Calu3 (cell line): ENCODE data around the gene ERGIC1. TPM values are rescaled to one million over a fixed set of nuclear protein-coding genes. Genes with fewer than 3 reads are reported as not detected.
A peak's percentile ranks its signal among the peaks of the same experiment; 100 is the strongest.

Experiments
- BruUV-seq: library from RNA; stranded (reverse); fragments of 400-500 nt; replicated peaks from 2 replicates; lab custom pipeline; 2021; lab: Mats Ljungman, UMichigan
- CTCF ChIA-PET: fragments of 300-600 bp; sonication (Branson Sonifier 250); formaldehyde crosslinking; loops from one replicate; lab custom pipeline; 2022; ENCODE audit warnings: antibody characterized with exemption; lab: Charles Lee
- DNase-seq: peaks from one replicate; pipeline ENCODE4 v3.0.0; 2022
- H3K27ac Mint-ChIP-seq: one replicate; pipeline ENCODE4 v1.8.0; 2022; ENCODE audit warnings: mixed read lengths; ENCODE audit not compliant: unreplicated experiment
- H3K27me3 Mint-ChIP-seq: one replicate; pipeline ENCODE4 v1.8.0; 2022; ENCODE audit warnings: mixed read lengths; ENCODE audit not compliant: unreplicated experiment
- H3K36me3 Mint-ChIP-seq: one replicate; pipeline ENCODE4 v1.8.0; 2022; ENCODE audit warnings: mild to moderate bottlenecking, moderate library complexity, mixed read lengths; ENCODE audit not compliant: insufficient read depth, unreplicated experiment
- H3K4me1 Mint-ChIP-seq: one replicate; pipeline ENCODE4 v1.8.0; 2022; ENCODE audit warnings: mild to moderate bottlenecking, low read depth, mixed read lengths; ENCODE audit not compliant: unreplicated experiment
- H3K4me3 Mint-ChIP-seq: one replicate; pipeline ENCODE4 v1.8.0; 2022; ENCODE audit warnings: mild to moderate bottlenecking, low read depth, moderate library complexity, mixed read lengths; ENCODE audit not compliant: unreplicated experiment
- H3K9me3 Mint-ChIP-seq: one replicate; pipeline ENCODE4 v1.8.0; 2022; ENCODE audit warnings: low read depth, mixed read lengths; ENCODE audit not compliant: unreplicated experiment
- intact Hi-C: fragments of 100-400 bp; cut with micrococcal nuclease; formaldehyde crosslinking; loops from one replicate; pipeline ENCODE4 v1.10.0; 2022; ENCODE audit not compliant: unreplicated experiment
- total RNA-seq: library from RNA; stranded (reverse); gene quantifications from 2 replicates; pipeline ENCODE4 v1.2.3, GENCODE V29; 2022
- TF ChIP-seq, protein P1 (sequence below): fragments of 200-600 bp; IDR thresholded peaks from one replicate; pipeline ENCODE4 v1.8.0; 2022; ENCODE audit warnings: antibody characterized with exemption; ENCODE audit not compliant: unreplicated experiment

Gene ERGIC1
- total RNA-seq, 1 experiment from 2014 or later: 235 TPM

DNA sequence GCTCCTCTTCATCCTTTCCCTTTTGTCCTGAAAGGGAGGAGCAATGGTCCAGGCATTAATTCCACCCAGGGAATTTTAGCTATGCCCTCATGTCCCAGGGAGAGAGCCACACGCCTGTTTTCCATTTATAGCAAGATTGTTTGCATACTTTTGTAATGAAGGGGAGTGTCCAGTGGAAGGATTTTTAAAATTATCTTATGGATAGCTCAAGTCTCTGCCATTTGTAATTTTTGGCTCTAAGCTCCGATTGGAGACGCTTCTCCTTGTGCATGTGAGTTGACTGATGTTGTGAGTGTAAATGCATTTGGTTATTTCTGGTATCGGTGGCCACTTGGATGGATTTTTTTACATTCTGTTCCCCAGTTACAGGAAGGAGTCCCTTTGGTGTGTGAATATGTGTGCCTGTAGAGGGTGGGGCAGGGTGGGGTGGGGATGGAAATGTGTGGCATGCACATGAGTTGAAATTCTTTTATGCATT lies 118.0 kb downstream of the ERGIC1 start:
- TF ChIP-seq, protein P1, sequence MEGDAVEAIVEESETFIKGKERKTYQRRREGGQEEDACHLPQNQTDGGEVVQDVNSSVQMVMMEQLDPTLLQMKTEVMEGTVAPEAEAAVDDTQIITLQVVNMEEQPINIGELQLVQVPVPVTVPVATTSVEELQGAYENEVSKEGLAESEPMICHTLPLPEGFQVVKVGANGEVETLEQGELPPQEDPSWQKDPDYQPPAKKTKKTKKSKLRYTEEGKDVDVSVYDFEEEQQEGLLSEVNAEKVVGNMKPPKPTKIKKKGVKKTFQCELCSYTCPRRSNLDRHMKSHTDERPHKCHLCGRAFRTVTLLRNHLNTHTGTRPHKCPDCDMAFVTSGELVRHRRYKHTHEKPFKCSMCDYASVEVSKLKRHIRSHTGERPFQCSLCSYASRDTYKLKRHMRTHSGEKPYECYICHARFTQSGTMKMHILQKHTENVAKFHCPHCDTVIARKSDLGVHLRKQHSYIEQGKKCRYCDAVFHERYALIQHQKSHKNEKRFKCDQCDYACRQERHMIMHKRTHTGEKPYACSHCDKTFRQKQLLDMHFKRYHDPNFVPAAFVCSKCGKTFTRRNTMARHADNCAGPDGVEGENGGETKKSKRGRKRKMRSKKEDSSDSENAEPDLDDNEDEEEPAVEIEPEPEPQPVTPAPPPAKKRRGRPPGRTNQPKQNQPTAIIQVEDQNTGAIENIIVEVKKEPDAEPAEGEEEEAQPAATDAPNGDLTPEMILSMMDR: no peak
- Mint-ChIP-seq H3K27me3 (no peaks in the 10 kb centered on the region), H3K4me1 (peaks cover 31% of the 10 kb centered on the region), H3K27ac (no peak overlapping the region), H3K9me3 (no peaks in the 10 kb centered on the region), H3K4me3 (no peak overlapping the region), H3K36me3 (peaks cover 27% of the 10 kb centered on the region)
- intact Hi-C loops: loop anchor here (10.0 kb wide), 1 partner anchor 477 kb away; no protein-coding TSS in a partner anchor
- no TSS peak for BruUV-seq
- DNase-seq: no peak
- CTCF ChIA-PET: interaction anchor here (1.0 kb wide), 1 partner anchor 237 kb away, joined by 3 read pairs; no protein-coding TSS in a partner anchor

DNA sequence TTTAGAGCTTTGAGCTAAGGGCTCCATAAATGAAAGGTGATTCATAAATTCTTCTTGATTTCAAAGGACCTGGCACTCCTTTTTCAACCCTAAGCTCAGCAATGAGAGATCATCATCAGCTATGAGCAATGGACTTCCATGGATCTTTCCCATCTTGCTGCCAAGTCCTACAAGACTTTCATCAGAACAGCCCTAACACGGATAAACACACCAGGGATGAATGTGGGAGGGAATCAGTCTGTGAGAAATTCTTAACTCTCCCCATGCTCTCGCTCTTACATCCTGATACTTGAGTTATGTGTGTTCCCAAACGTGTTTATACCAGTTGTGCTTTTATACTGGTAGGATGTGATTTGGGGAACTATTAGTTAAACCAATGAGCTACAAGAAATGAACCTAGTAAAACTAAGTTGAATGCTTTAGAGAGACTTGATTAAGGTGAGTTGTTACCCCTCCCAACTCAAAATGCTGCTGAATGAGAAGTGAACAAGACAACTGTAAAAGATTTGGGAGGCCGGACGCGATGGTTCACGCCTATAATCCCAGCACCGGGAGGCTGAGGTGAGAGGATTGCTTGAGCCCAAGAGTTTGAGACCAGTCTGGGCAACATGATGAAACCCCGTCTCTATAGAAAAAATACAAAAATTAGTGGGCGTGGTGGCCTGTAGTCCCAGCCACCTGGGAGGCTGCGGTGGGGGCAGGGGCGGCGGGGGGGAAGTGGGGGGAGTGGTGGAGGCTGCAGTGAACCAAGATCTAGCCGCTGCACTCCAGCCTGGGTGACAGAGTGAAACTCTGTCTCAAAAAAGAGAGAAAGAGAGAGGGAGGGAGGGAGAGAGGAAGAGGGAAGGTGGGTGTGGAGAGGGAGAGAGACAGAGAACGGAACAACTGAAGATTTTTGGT lies 120.0 kb downstream of the ERGIC1 start:
- intact Hi-C loops: loop anchor here (10.0 kb wide), 1 partner anchor 479 kb away; no protein-coding TSS in a partner anchor
- no peak for DNase-seq

DNA sequence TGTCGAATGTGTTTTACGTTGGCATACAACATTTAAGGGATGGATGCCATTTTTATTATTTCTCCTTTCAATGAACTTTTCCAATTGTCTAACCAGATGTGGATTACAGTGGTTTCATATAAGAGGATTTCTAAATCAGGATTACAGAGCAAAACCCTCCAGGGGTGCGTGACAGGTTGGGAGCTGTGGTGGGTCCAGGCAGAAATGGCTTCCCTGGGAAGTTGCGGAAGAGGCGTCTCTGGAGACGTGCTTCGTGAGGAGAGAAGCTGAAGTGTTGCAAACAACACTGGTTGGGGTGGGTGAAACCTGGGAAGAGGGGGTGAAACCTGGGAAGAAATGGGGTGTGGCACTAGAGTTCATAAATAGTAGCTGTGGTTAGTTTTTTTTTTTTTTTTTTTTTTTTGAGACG lies 120.7 kb downstream of the ERGIC1 start:
- H3K27ac Mint-ChIP-seq: peak overlapping the region; percentile 49
- CTCF ChIA-PET: interaction anchor here (0.6 to 0.7 kb wide), 2 partner anchors 41 to 1006 kb away, joined by 3 to 6 read pairs; no protein-coding TSS in a partner anchor
- no peaks in the 10 kb centered on the region for H3K9me3 Mint-ChIP-seq
- peaks cover 46% of the 10 kb centered on the region for H3K36me3 Mint-ChIP-seq
- no peaks in the 10 kb centered on the region for H3K27me3 Mint-ChIP-seq
- BruUV-seq: no TSS peak
- intact Hi-C loops: loop anchor here (10.0 kb wide), 1 partner anchor 480 kb away; no protein-coding TSS in a partner anchor
- DNase-seq: no peak
- TF ChIP-seq, protein P1: no peak
- no peak overlapping the region for H3K4me3 Mint-ChIP-seq
- H3K4me1 Mint-ChIP-seq: peaks cover 34% of the 10 kb centered on the region

More for the DNA sequence above, 120.0 kb downstream of the ERGIC1 start:
- H3K4me3 Mint-ChIP-seq: no peak overlapping the region
- peaks cover 41% of the 10 kb centered on the region for H3K36me3 Mint-ChIP-seq
- CTCF ChIA-PET: interaction anchor here (0.6 to 1.0 kb wide), 3 partner anchors 13 to 1005 kb away, joined by 3 to 4 read pairs (median 3); no protein-coding TSS in a partner anchor
- H3K9me3 Mint-ChIP-seq: no peaks in the 10 kb centered on the region
- TF ChIP-seq, protein P1: no peak
- H3K27ac Mint-ChIP-seq: peak overlapping the region; percentile 71
- BruUV-seq: no TSS peak
- H3K4me1 Mint-ChIP-seq: peaks cover 31% of the 10 kb centered on the region
- H3K27me3 Mint-ChIP-seq: no peaks in the 10 kb centered on the region

DNA sequence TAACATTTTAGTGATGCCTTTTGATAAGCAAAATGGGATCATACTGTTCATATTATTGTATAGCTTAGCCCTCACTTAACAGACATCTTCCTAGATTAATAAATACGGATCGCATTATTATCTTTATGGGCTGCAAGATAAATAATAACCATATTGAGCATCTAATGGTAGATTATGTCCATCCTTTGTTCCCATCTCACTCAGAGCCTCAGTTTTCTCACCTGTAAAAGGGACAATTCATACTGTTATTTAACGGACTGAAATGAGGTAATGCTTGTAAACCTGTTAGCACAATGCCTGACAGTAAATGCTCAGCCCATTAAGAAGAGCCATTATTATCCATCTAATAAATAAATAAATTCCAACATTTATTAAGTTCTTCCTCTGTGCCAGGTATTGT lies 122.2 kb downstream of the ERGIC1 start:
- BruUV-seq: no TSS peak
- TF ChIP-seq, protein P1: no peak
- Mint-ChIP-seq H3K4me1 (peaks cover 46% of the 10 kb centered on the region), H3K27ac (no peak overlapping the region), H3K27me3 (no peaks in the 10 kb centered on the region), H3K36me3 (peaks cover 54% of the 10 kb centered on the region), H3K9me3 (no peaks in the 10 kb centered on the region), H3K4me3 (no peak overlapping the region)
- intact Hi-C loops: loop anchor here (10.0 kb wide), 1 partner anchor 481 kb away; no protein-coding TSS in a partner anchor
- no peak for DNase-seq
- CTCF ChIA-PET: no interaction called here
